B cell (primary cell): ENCODE measurements around the gene PAFAH1B2. TPM values are rescaled to one million over a fixed set of nuclear protein-coding genes. Genes with fewer than 3 reads are reported as not detected.

Experiments
- ATAC-seq: fragments of 200-7000 bp; cut with Tn5 transposase; one replicate; pipeline ENCODE4 v1.10.0; 2021; ENCODE audit warnings: low read depth, mild to moderate bottlenecking, moderate number of reproducible peaks, moderate library complexity
- CTCF ChIA-PET: fragments of 350-600 bp; sonication (Branson Sonifier 250); formaldehyde crosslinking; loops from one replicate; lab custom pipeline; 2021; ENCODE audit warnings: antibody characterized with exemption, inconsistent platforms; lab: Charles Lee
- POLR2A ChIA-PET: fragments of 350-600 bp; sonication (Branson Sonifier 250); formaldehyde crosslinking; loops from one replicate; lab custom pipeline; 2021; ENCODE audit warnings: antibody characterized with exemption; lab: Charles Lee
- DNase-seq: peaks from one replicate; pipeline ENCODE4 v3.0.0; 2013
- H2AFZ ChIP-seq: 2 replicates; pipeline ENCODE4 v1.6.1; 2012; ENCODE audit warnings: mild to moderate bottlenecking, low read depth, low read length; ENCODE audit not compliant: insufficient read depth, poor library complexity, severe bottlenecking
- H3K27ac ChIP-seq, 2 donors: 1 replicate in 1 of 2; 2 replicates in 1 of 2; pipeline ENCODE4 v1.5.1; 2012 to 2013; ENCODE audit warnings: low read length in 2 of 2, mild to moderate bottlenecking in 2 of 2, moderate library complexity in 1 of 2
- H3K27me3 ChIP-seq, 4 experiments: fragments of 200-600 bp in 1 of 4; sonication (generic) in 1 of 4; replicated peaks in 1 of 4; 1 replicate in 2 of 4; 2 replicates in 2 of 4; pipeline versions ENCODE4 v1.6.1 to v1.7.0; 2013 to 2016; ENCODE audit warnings: low read length in 3 of 4, mild to moderate bottlenecking in 2 of 4, mixed read lengths in 1 of 4, moderate library complexity in 1 of 4; ENCODE audit not compliant: insufficient read depth in 4 of 4, control insufficient read depth in 3 of 4; ENCODE audit errors: control extremely low read depth in 1 of 4
- H3K36me3 ChIP-seq, 2 experiments: replicated peaks in 1 of 2; 1 replicate in 1 of 2; 2 replicates in 1 of 2; pipeline versions ENCODE4 v1.6.1 to v1.7.1; 2013; ENCODE audit warnings: low read length in 1 of 2; ENCODE audit not compliant: insufficient read depth in 2 of 2, control insufficient read depth in 1 of 2; ENCODE audit errors: control extremely low read depth in 1 of 2, extremely low read depth in 1 of 2
- H3K4me1 ChIP-seq, 2 donors: fragments of 200-600 bp in 1 of 2; sonication (generic) in 1 of 2; 1 replicate in 1 of 2; 2 replicates in 1 of 2; pipeline versions ENCODE4 v1.5.1 to v1.6.1; 2013 to 2017; ENCODE audit warnings: low read length in 2 of 2; ENCODE audit not compliant: control insufficient read depth in 2 of 2, insufficient read depth in 2 of 2
- H3K4me2 ChIP-seq: replicated peaks from 2 replicates; pipeline ENCODE3; 2012; ENCODE audit warnings: mild to moderate bottlenecking, low read depth, low read length; ENCODE audit not compliant: poor library complexity, severe bottlenecking
- H3K4me3 ChIP-seq, 5 experiments: fragments of 200-600 bp in 1 of 5; sonication (generic) in 1 of 5; 1 replicate in 3 of 5; 2 replicates in 2 of 5; pipeline versions ENCODE4 v1.5.1 to v1.7.0; 2011 to 2016; ENCODE audit warnings: low read length in 4 of 5, mild to moderate bottlenecking in 4 of 5, low read depth in 2 of 5, control low read depth in 1 of 5, moderate library complexity in 1 of 5; ENCODE audit not compliant: insufficient read depth in 1 of 5; ENCODE audit errors: control extremely low read depth in 1 of 5, extremely low read depth in 1 of 5
- H3K79me2 ChIP-seq: fragments of 200-600 bp; sonication (generic); one replicate; pipeline ENCODE4 v1.6.0; 2016; ENCODE audit warnings: low read length; ENCODE audit not compliant: control insufficient read depth, insufficient read depth
- H3K9ac ChIP-seq: fragments of 200-600 bp; sonication (generic); 2 replicates; pipeline ENCODE4 v1.6.1; 2017; ENCODE audit warnings: mild to moderate bottlenecking, low read length, moderate library complexity
- H3K9me3 ChIP-seq, 3 donors: one replicate each; pipeline versions ENCODE4 v1.6.1 to v1.7.1; 2013; ENCODE audit warnings: low read length in 2 of 3; ENCODE audit not compliant: control insufficient read depth in 2 of 3, insufficient read depth in 1 of 3; ENCODE audit errors: control extremely low read depth in 1 of 3
- H4K20me1 ChIP-seq: 2 replicates; pipeline ENCODE4 v1.6.0; 2012; ENCODE audit warnings: mild to moderate bottlenecking, low read length; ENCODE audit not compliant: insufficient read depth, control insufficient read depth, poor library complexity, severe bottlenecking
- H3K27ac Mint-ChIP-seq: one replicate; pipeline ENCODE4 v1.8.0; 2021; ENCODE audit warnings: mixed read lengths
- H3K27me3 Mint-ChIP-seq: one replicate; pipeline ENCODE4 v1.8.0; 2021; ENCODE audit warnings: mixed read lengths
- H3K4me1 Mint-ChIP-seq: one replicate; pipeline ENCODE4 v1.8.0; 2021; ENCODE audit warnings: mixed read lengths
- H3K4me3 Mint-ChIP-seq: one replicate; pipeline ENCODE4 v1.8.0; 2021; ENCODE audit warnings: mixed read lengths
- H3K9me3 Mint-ChIP-seq: one replicate; pipeline ENCODE4 v1.8.0; 2022; ENCODE audit warnings: mixed read lengths; ENCODE audit not compliant: insufficient read depth
- CTCF ChIP-seq: fragments of 200-600 bp; IDR thresholded peaks from one replicate; pipeline ENCODE4 v1.8.0; 2022; ENCODE audit warnings: antibody characterized with exemption, mild to moderate bottlenecking
- EZH2 ChIP-seq: IDR thresholded peaks from 2 replicates; pipeline ENCODE4 v1.6.1; 2012; ENCODE audit warnings: borderline replicate concordance, low read depth, mild to moderate bottlenecking, moderate library complexity, low read length; ENCODE audit not compliant: insufficient read depth, poor library complexity, severe bottlenecking
- WGBS: methylation state at CpG from one replicate; pipeline ENCODE4 v1.1.5; 2013; ENCODE audit warnings: missing lambda C conversion rate; ENCODE audit not compliant: insufficient coverage; 5-methylcytosine and 5-hydroxymethylcytosine counted together
- intact Hi-C: fragments of 100-400 bp; cut with micrococcal nuclease; formaldehyde crosslinking; loops from one replicate; pipeline ENCODE4 v1.10.0; 2022
- polyA plus RNA-seq: library from polyadenylated mRNA; depleted of rRNA; stranded (reverse); fragments of >200 nt; gene quantifications from 2 replicates; pipeline ENCODE4 v1.2.3, GENCODE V29; 2012
- total RNA-seq, 2 donors: library from RNA; stranded (reverse); fragments of 120-200 nt in 1 of 2; gene quantifications; 1 replicate in 1 of 2; 2 replicates in 1 of 2; pipeline versions ENCODE4 v1.2.3 to v1.2.4, GENCODE V29; 2013 to 2022

PAFAH1B2 gene
- total and polyA plus RNA-seq, 2 donors (not counting 1 experiment from before 2014, with no cell fraction given) = 10.7 to 103 TPM

- Histone ChIP-seq H3K36me3 (peaks cover 0 to 1% of the 10 kb centered on the region in 2 experiments), H3K27ac (peak overlapping the region; percentile 82 to 92), H3K4me2 (peak overlapping the region; percentile 84), H3K9ac (peak overlapping the region; percentile 86), H2AFZ (no peak overlapping the region), H3K27me3 (no peaks in the 10 kb centered on the region), H3K9me3 (no peaks in the 10 kb centered on the region), H4K20me1 (peaks cover 24% of the 10 kb centered on the region), H3K79me2 (peaks cover 85% of the 10 kb centered on the region), H3K4me3 (peak overlapping the region; percentile 66 to 93 (median 78)), H3K4me1 (peaks cover 55 to 64% of the 10 kb centered on the region in 2 donors)
- peaks cover 3% of the 10 kb centered on the region for H3K9me3 Mint-ChIP-seq
- H3K4me1 Mint-ChIP-seq = peaks cover 69% of the 10 kb centered on the region
- POLR2A ChIA-PET = interaction anchor here (0.5 to 2.6 kb wide), 4 partner anchors 9 to 914 kb away, joined by 3 to 19 read pairs (median 6); no protein-coding TSS in a partner anchor
- ATAC-seq (no peak), DNase-seq (no peak)
- H3K27ac Mint-ChIP-seq = peak overlapping the region; percentile 83
- CTCF ChIA-PET = interaction anchor here (1.0 to 4.5 kb wide), 7 partner anchors 9 to 218 kb away, joined by 3 to 59 read pairs (median 5); no protein-coding TSS in a partner anchor
- TF ChIP-seq EZH2 (no peak), CTCF (no peak)
- WGBS = 11% methylated on average over 5 of the region's 6 CpGs
- H3K27me3 Mint-ChIP-seq = no peaks in the 10 kb centered on the region
- H3K4me3 Mint-ChIP-seq = peak overlapping the region; percentile 99
- intact Hi-C loops = loop anchor here (1.0 to 5.0 kb wide), 6 partner anchors 14 to 325 kb away; partner anchors contain the start of genes BUD13, PAFAH1B2, PCSK7 and RNF214
These were observed 47.1 kb upstream of the PAFAH1B2 start for GRCh38 chr11:117097014-117097388.
